Activated T-helper 17 cell treated with anti-CD3 and anti-CD28 coated beads, Interleukin-2, amount 50 U/mL, for 72 hours (primary cell): ENCODE results near the gene THSD7A. TPM values are rescaled to one million over a fixed set of nuclear protein-coding genes. Genes with fewer than 3 reads are reported as not detected.

ENCODE experiments used
- ATAC-seq: fragments of 150-1000 bp; cut with Tn5 transposase; replicated peaks from 2 replicates; pipeline ENCODE4 v1.10.0; 2021; ENCODE audit warnings: mild to moderate bottlenecking, moderate library complexity
- H3K27ac Mint-ChIP-seq: one replicate; pipeline ENCODE4 v1.8.0; 2022; ENCODE audit warnings: mixed read lengths
- H3K27me3 Mint-ChIP-seq: one replicate; pipeline ENCODE4 v1.8.0; 2022; ENCODE audit warnings: mixed read lengths
- H3K36me3 Mint-ChIP-seq: one replicate; pipeline ENCODE4 v1.8.0; 2022; ENCODE audit warnings: low read depth, mild to moderate bottlenecking, mixed read lengths
- H3K4me1 Mint-ChIP-seq: one replicate; pipeline ENCODE4 v1.8.0; 2022; ENCODE audit warnings: mixed read lengths
- H3K4me3 Mint-ChIP-seq: one replicate; pipeline ENCODE4 v1.8.0; 2022; ENCODE audit warnings: mild to moderate bottlenecking, mixed read lengths
- H3K9me3 Mint-ChIP-seq: one replicate; pipeline ENCODE4 v1.8.0; 2022; ENCODE audit warnings: mixed read lengths
- total RNA-seq, 2 donors: library from RNA; stranded (reverse); gene quantifications; one replicate each; pipeline ENCODE4 v1.2.3, GENCODE V29; 2022

Gene THSD7A
- total RNA-seq, 2 donors from 2014 or later = 0.02 to 0.82 TPM

DNA sequence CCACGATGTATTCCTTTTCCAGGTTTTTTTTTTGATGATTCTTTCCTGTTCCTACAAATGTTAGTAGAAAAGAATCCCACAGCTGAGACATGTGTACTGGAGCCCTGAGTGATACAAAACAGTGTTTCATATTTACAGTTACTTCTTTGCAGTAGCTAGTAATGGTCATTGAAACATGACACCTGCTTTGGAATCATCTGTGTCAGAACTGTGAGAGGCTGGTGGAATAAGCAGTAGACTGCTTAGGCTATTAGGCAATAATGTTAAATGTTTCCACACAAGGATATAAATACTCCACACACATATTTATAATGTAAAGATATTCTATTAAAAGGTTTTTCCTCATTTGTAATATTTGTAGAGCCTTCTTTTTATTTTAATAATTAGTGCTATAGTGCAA is 394.0 kb downstream of the THSD7A start:
- H3K27me3 Mint-ChIP-seq = no peaks in the 10 kb centered on the region

GRCh38 chr7:11436773-11437524 is 395.0 kb downstream of the THSD7A start:
- Mint-ChIP-seq H3K4me3 (no peak overlapping the region), H3K4me1 (no peaks in the 10 kb centered on the region), H3K27me3 (peaks cover 6% of the 10 kb centered on the region), H3K9me3 (no peaks in the 10 kb centered on the region), H3K36me3 (no peaks in the 10 kb centered on the region), H3K27ac (no peak overlapping the region)
- no peak for ATAC-seq

More for the DNA sequence above, 394.0 kb downstream of the THSD7A start:
- Mint-ChIP-seq H3K9me3 (no peaks in the 10 kb centered on the region), H3K36me3 (no peaks in the 10 kb centered on the region), H3K4me1 (no peaks in the 10 kb centered on the region), H3K4me3 (no peak overlapping the region), H3K27ac (no peak overlapping the region)
- no peak for ATAC-seq

- Mint-ChIP-seq H3K4me3 (no peak overlapping the region), H3K36me3 (no peaks in the 10 kb centered on the region), H3K27ac (no peak overlapping the region), H3K4me1 (no peaks in the 10 kb centered on the region), H3K27me3 (peaks cover 6% of the 10 kb centered on the region), H3K9me3 (no peaks in the 10 kb centered on the region)
- no peak for ATAC-seq
These were observed 395.7 kb downstream of the THSD7A start for GRCh38 chr7:11436316-11436715.

DNA sequence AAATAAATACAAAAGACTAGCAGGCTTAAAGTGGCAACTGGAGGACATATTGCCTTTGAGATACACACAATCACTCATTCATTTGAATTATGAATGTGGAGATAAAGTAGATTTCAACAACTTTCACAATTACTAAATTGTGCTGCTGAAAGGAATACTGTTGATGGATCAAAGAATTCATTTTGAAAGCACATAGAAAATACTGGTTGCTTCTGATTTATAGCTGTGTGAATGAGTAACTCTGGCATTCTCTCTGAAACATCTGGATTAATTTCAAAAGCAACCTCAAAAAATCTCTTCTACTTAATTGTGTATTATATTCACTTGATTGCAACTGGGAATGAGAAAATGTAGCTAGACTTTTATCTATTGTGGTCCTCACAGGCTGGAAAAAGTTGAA is 397.6 kb downstream of the THSD7A start:
- Mint-ChIP-seq H3K4me1 (no peaks in the 10 kb centered on the region), H3K27me3 (peaks cover 6% of the 10 kb centered on the region), H3K27ac (no peak overlapping the region), H3K9me3 (no peaks in the 10 kb centered on the region), H3K4me3 (no peak overlapping the region), H3K36me3 (no peaks in the 10 kb centered on the region)
- ATAC-seq = no peak

GRCh38 chr7:11430841-11431240 is 401.2 kb downstream of the THSD7A start:
- Mint-ChIP-seq H3K36me3 (no peaks in the 10 kb centered on the region), H3K27me3 (peaks cover 6% of the 10 kb centered on the region), H3K4me3 (no peak overlapping the region), H3K4me1 (no peaks in the 10 kb centered on the region), H3K27ac (no peak overlapping the region), H3K9me3 (no peaks in the 10 kb centered on the region)
- no peak for ATAC-seq

- H3K9me3 Mint-ChIP-seq = no peaks in the 10 kb centered on the region
These were observed 401.9 kb downstream of the THSD7A start for GRCh38 chr7:11430112-11430511.

GRCh38 chr7:11428877-11429581 is 403.0 kb downstream of the THSD7A start:
- no peak overlapping the region for H3K27ac Mint-ChIP-seq
- no peak for ATAC-seq
- H3K9me3 Mint-ChIP-seq = no peaks in the 10 kb centered on the region
- no peak overlapping the region for H3K4me3 Mint-ChIP-seq
- H3K36me3 Mint-ChIP-seq = no peaks in the 10 kb centered on the region
- H3K4me1 Mint-ChIP-seq = no peaks in the 10 kb centered on the region
- peaks cover 6% of the 10 kb centered on the region for H3K27me3 Mint-ChIP-seq

More at GRCh38 chr7:11430112-11430511, 401.9 kb downstream of the THSD7A start:
- ATAC-seq = no peak
- no peak overlapping the region for H3K4me3 Mint-ChIP-seq
- no peaks in the 10 kb centered on the region for H3K36me3 Mint-ChIP-seq
- H3K27ac Mint-ChIP-seq = no peak overlapping the region
- no peaks in the 10 kb centered on the region for H3K4me1 Mint-ChIP-seq
- peaks cover 6% of the 10 kb centered on the region for H3K27me3 Mint-ChIP-seq

DNA sequence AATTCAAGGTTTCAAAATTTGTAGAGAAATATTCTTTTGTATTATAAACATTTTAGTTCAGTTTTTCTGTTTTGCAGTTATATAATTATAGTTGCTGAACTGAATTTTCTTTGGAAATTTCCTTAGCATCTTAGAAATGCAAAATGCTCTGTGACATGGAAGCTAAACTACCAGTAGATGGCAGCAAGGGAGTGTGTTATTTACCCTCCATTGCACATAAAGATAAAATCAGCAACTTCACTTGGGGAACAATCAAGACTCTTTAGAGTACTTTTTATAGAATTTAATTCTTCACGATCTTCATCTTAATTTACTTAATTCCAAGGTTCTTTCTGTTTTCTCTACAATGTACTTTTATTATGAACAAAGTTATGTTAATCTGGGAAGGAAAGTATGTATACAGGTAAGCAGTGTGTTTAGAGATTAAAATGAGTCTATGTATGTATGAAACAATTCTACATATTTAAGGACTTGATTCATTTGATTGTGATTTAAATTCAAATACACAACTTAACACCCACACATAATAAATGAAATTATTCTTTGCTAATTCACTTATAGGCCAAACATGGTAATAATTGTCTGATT is 404.2 kb downstream of the THSD7A start:
- Mint-ChIP-seq H3K9me3 (no peaks in the 10 kb centered on the region), H3K27ac (no peak overlapping the region), H3K36me3 (no peaks in the 10 kb centered on the region), H3K27me3 (peaks cover 6% of the 10 kb centered on the region), H3K4me3 (no peak overlapping the region), H3K4me1 (no peaks in the 10 kb centered on the region)
- ATAC-seq = no peak

GRCh38 chr7:11424006-11424405 is 408.0 kb downstream of the THSD7A start:
- Mint-ChIP-seq H3K36me3 (no peaks in the 10 kb centered on the region), H3K4me1 (no peaks in the 10 kb centered on the region), H3K27me3 (peaks cover 4% of the 10 kb centered on the region), H3K4me3 (no peak overlapping the region), H3K9me3 (peaks cover 5% of the 10 kb centered on the region), H3K27ac (no peak overlapping the region)
- no peak for ATAC-seq

DNA sequence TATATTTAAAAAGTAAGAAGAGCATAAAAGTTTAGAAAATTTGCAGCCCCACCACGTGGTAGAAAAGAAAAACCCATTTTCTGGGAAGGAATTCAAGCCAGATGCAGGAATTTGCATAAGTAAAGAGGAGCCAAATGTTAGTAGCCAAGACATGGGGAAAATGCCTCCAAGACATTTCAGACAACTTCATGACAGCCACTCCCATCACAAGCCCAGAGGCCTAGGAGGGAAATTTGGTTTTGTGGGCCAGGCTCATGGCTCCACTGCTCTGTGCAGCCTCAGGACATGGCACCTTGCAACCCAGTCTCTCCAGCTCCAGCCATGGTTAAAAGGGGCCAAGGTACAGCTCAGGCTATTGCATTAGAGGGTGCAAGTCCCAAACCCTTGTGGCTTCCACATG is 411.9 kb downstream of the THSD7A start:
- no peak for ATAC-seq

GRCh38 chr7:11416641-11417458 is 415.1 kb downstream of the THSD7A start:
- peaks cover 4% of the 10 kb centered on the region for H3K27me3 Mint-ChIP-seq
- peaks cover 12% of the 10 kb centered on the region for H3K9me3 Mint-ChIP-seq
- H3K4me3 Mint-ChIP-seq = no peak overlapping the region
- no peak overlapping the region for H3K27ac Mint-ChIP-seq
- H3K36me3 Mint-ChIP-seq = no peaks in the 10 kb centered on the region
- no peak for ATAC-seq
- no peaks in the 10 kb centered on the region for H3K4me1 Mint-ChIP-seq

More for the DNA sequence above, 411.9 kb downstream of the THSD7A start:
- Mint-ChIP-seq H3K4me3 (no peak overlapping the region), H3K27me3 (peaks cover 4% of the 10 kb centered on the region), H3K36me3 (no peaks in the 10 kb centered on the region), H3K27ac (no peak overlapping the region), H3K4me1 (no peaks in the 10 kb centered on the region), H3K9me3 (peaks cover 5% of the 10 kb centered on the region)

DNA sequence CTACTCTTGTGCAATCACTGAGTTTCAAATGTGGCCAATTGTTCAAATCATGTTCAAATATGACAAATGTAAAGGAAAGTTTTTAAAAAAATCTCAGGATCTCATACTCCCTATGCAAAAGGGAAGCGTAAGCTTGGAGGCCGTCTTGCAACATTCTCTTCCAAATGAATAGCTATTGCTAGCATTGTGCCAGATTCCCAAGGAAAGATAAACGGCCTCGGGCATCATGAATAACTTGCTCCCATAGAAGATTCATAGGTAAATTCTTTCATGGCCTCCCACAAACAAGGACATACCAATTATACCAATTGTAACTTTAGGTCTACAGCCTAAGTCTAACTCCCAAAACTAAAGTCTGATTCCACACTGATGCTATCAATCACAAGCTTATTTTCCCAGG is 416.9 kb downstream of the THSD7A start:
- Mint-ChIP-seq H3K27me3 (peaks cover 4% of the 10 kb centered on the region), H3K9me3 (peaks cover 12% of the 10 kb centered on the region), H3K27ac (no peak overlapping the region), H3K36me3 (no peaks in the 10 kb centered on the region), H3K4me3 (no peak overlapping the region), H3K4me1 (no peaks in the 10 kb centered on the region)
- no peak for ATAC-seq

DNA sequence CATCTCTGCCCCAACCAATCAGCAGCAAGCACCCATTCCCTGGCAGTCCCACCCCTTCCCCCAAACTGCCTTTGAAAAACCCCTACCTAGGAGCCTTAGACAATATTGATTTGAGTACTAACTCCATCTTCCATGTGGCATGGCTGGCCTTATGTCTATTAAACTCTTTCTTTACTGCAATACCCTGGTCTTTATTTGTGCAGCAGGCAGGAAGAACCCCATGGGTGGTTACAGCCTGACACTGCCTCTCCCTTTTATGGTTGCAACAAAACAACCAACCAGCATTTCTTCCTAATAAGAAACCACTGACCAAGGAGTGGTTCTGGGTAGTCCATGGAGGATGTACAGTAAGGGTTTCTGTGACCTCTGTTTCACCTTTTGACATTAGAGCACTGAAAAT is 418.1 kb downstream of the THSD7A start:
- no peaks in the 10 kb centered on the region for H3K27me3 Mint-ChIP-seq
- H3K4me1 Mint-ChIP-seq = no peaks in the 10 kb centered on the region

GRCh38 chr7:11412036-11412435 is 420.0 kb downstream of the THSD7A start:
- no peaks in the 10 kb centered on the region for H3K36me3 Mint-ChIP-seq
- peaks cover 7% of the 10 kb centered on the region for H3K9me3 Mint-ChIP-seq
- ATAC-seq = no peak

More for the DNA sequence above, 418.1 kb downstream of the THSD7A start:
- H3K36me3 Mint-ChIP-seq = no peaks in the 10 kb centered on the region
- H3K9me3 Mint-ChIP-seq = peaks cover 7% of the 10 kb centered on the region
- H3K27ac Mint-ChIP-seq = no peak overlapping the region
- no peak overlapping the region for H3K4me3 Mint-ChIP-seq
- no peak for ATAC-seq

More at GRCh38 chr7:11412036-11412435, 420.0 kb downstream of the THSD7A start:
- no peak overlapping the region for H3K4me3 Mint-ChIP-seq
- H3K27ac Mint-ChIP-seq = no peak overlapping the region
- H3K4me1 Mint-ChIP-seq = no peaks in the 10 kb centered on the region
- no peaks in the 10 kb centered on the region for H3K27me3 Mint-ChIP-seq
